ENCODE results near the gene TRIM74. TPM values are rescaled to one million over a fixed set of nuclear protein-coding genes. Genes with fewer than 3 reads are reported as not detected.
A peak's percentile ranks its signal among the peaks of the same experiment; 100 is the strongest.
"Not testable (repeated sequence)": the region's sequence is repeated elsewhere in the genome, so short reads cannot be mapped to it uniquely, and the experiment has no call there.

The TRIM74 gene
- total RNA-seq, 1 donor from 2014 or later: 1.0 TPM

- H3K27ac Mint-ChIP-seq (ENCODE audit: unreplicated experiment); H3K4me3 Mint-ChIP-seq (ENCODE audit: unreplicated experiment); H3K9me3 Mint-ChIP-seq (ENCODE audit: unreplicated experiment); H3K4me1 Mint-ChIP-seq (ENCODE audit: unreplicated experiment); H3K27me3 Mint-ChIP-seq (ENCODE audit: unreplicated experiment): not testable (repeated sequence)
- H3K36me3 Mint-ChIP-seq (ENCODE audit: low read depth, unreplicated experiment): peaks cover 25% of the 10 kb centered on the region
- peak; percentile 36 for TF ChIP-seq CTCF (IDR thresholded peaks at IDR 0.05; ENCODE audit: unreplicated experiment)
- peak; percentile 50 for DNase-seq (ENCODE audit: low spot score)
Measured at GRCh38 chr7:72914756-72915525, 54.3 kb downstream of the TRIM74 start.

GRCh38 chr7:72913750-72914149, 55.5 kb downstream of the TRIM74 start:
- H3K27ac Mint-ChIP-seq (ENCODE audit: unreplicated experiment); H3K27me3 Mint-ChIP-seq (ENCODE audit: unreplicated experiment); DNase-seq (ENCODE audit: low spot score); H3K4me1 Mint-ChIP-seq (ENCODE audit: unreplicated experiment); H3K9me3 Mint-ChIP-seq (ENCODE audit: unreplicated experiment): not testable (repeated sequence)
- Mint-ChIP-seq H3K4me3 (ENCODE audit: unreplicated experiment) (peak overlapping the region; percentile 45), H3K36me3 (ENCODE audit: low read depth, unreplicated experiment) (peaks cover 26% of the 10 kb centered on the region)

GRCh38 chr7:72911395-72911794, 57.9 kb downstream of the TRIM74 start:
- not testable (repeated sequence) for DNase-seq (ENCODE audit: low spot score); H3K9me3 Mint-ChIP-seq (ENCODE audit: unreplicated experiment); H3K27ac Mint-ChIP-seq (ENCODE audit: unreplicated experiment); H3K4me3 Mint-ChIP-seq (ENCODE audit: unreplicated experiment); H3K27me3 Mint-ChIP-seq (ENCODE audit: unreplicated experiment); H3K4me1 Mint-ChIP-seq (ENCODE audit: unreplicated experiment)
- H3K36me3 Mint-ChIP-seq (ENCODE audit: low read depth, unreplicated experiment): peaks cover 33% of the 10 kb centered on the region

Other genes starting within 250 kb of the TRIM74 start
- 1.9 TPM for gene TYW1B, start 141.3 kb downstream of the TRIM74 start, total RNA-seq (ENCODE audit: unreplicated experiment)
- 40.9 TPM for gene POM121, start 44.4 kb downstream of the TRIM74 start, total RNA-seq (ENCODE audit: unreplicated experiment)
- 0.13 TPM for gene SPDYE8, start 60.3 kb upstream of the TRIM74 start, total RNA-seq (ENCODE audit: unreplicated experiment)
- gene SPDYE11, start 88.4 kb upstream of the TRIM74 start, total RNA-seq (ENCODE audit: unreplicated experiment): 0.13 TPM
- 0.13 TPM for gene SPDYE9, start 116.6 kb upstream of the TRIM74 start, total RNA-seq (ENCODE audit: unreplicated experiment)

Measured in endothelial cell (in vitro differentiated cells).